Testis (tissue), 2 donors: ENCODE data around the gene TRPC4AP.

Experiments used
- CTCF ChIP-seq, 3 experiments: fragments of 450-650 bp in 2 of 3; fragments of 200-600 bp in 1 of 3; sonication (generic) in 1 of 3; IDR thresholded peaks; one replicate each; pipeline ENCODE4 v1.5.1; 2016 to 2019; ENCODE audit warnings: antibody characterized with exemption in 3 of 3, mild to moderate bottlenecking in 2 of 3, moderate library complexity in 1 of 3
- POLR2A ChIP-seq: fragments of 450-650 bp; IDR thresholded peaks from one replicate; pipeline ENCODE4 v1.6.1; 2017; ENCODE audit warnings: antibody characterized with exemption, mild to moderate bottlenecking, moderate library complexity

- TF ChIP-seq CTCF (IDR thresholded peaks at IDR 0.05) (no peak), POLR2A (no peak)
Measured at GRCh38 chr20:35077341-35077740, 15.3 kb downstream of the TRPC4AP start.
